ENCODE measurements around the gene RTN4.

Gene RTN4

GRCh38 chr2:54946220-54946805 lies 103.9 kb downstream of the RTN4 start:
- DNase-seq, result no peak

- DNase-seq, result no peak
Observed at GRCh38 chr2:54945391-54946219, 104.6 kb downstream of the RTN4 start.

- no peak for DNase-seq
Observed at GRCh38 chr2:54944724-54945326, 105.4 kb downstream of the RTN4 start.

GRCh38 chr2:54942373-54942772 lies 107.9 kb downstream of the RTN4 start:
- no peak for DNase-seq

- DNase-seq, result no peak
Observed at GRCh38 chr2:54941248-54941984, 108.8 kb downstream of the RTN4 start.

GRCh38 chr2:54940723-54941122 lies 109.5 kb downstream of the RTN4 start:
- DNase-seq, result no peak

- DNase-seq, result no peak
Observed at GRCh38 chr2:54939446-54940118, 110.7 kb downstream of the RTN4 start.

GRCh38 chr2:54936766-54937165 lies 113.5 kb downstream of the RTN4 start:
- DNase-seq, result no peak

- no peak for DNase-seq
Observed at GRCh38 chr2:54935389-54935788, 114.9 kb downstream of the RTN4 start.

- DNase-seq, result no peak
Observed at GRCh38 chr2:54931473-54931872, 118.8 kb downstream of the RTN4 start.

GRCh38 chr2:54928719-54929118 lies 121.5 kb downstream of the RTN4 start:
- DNase-seq, result no peak

GRCh38 chr2:54927751-54928615 lies 122.3 kb downstream of the RTN4 start:
- no peak for DNase-seq

- no peak for DNase-seq
Observed at GRCh38 chr2:54927085-54927750, 123.0 kb downstream of the RTN4 start.

GRCh38 chr2:54925022-54925421 lies 125.2 kb downstream of the RTN4 start:
- DNase-seq, result no peak

- no peak for DNase-seq
Observed at GRCh38 chr2:54924121-54924520, 126.1 kb downstream of the RTN4 start.

Measured in fibroblast of skin of right quadriceps (primary cell).